CD14-positive monocyte (primary cell): ENCODE results near the gene CCDC69. TPM values are rescaled to one million over a fixed set of nuclear protein-coding genes. Genes with fewer than 3 reads are reported as not detected.

Source experiments
- DNase-seq, 3 donors: peaks; one replicate each; pipeline ENCODE4 v3.0.0-alpha.2; 2011 to 2022
- H2AFZ ChIP-seq: 2 replicates; pipeline ENCODE4 v1.6.0; 2012; ENCODE audit warnings: mild to moderate bottlenecking, low read depth, low read length, inconsistent platforms; ENCODE audit not compliant: insufficient read depth, poor library complexity, severe bottlenecking
- H3K27ac ChIP-seq, 2 donors: 1 replicate in 1 of 2; 2 replicates in 1 of 2; pipeline ENCODE4 v1.5.1; 2012 to 2013; ENCODE audit warnings: low read length in 2 of 2, control low read depth in 1 of 2, inconsistent platforms in 1 of 2, low read depth in 1 of 2, mild to moderate bottlenecking in 1 of 2
- H3K27me3 ChIP-seq, 2 donors: one replicate each; pipeline versions ENCODE4 v1.6.0 to v1.6.1; 2011 to 2013; ENCODE audit warnings: low read length in 2 of 2; ENCODE audit not compliant: control insufficient read depth in 2 of 2, insufficient read depth in 2 of 2
- H3K36me3 ChIP-seq, 2 donors: replicated peaks in 1 of 2; 1 replicate in 1 of 2; 2 replicates in 1 of 2; pipeline versions ENCODE4 v1.5.1 to v1.6.1; 2012 to 2013; ENCODE audit warnings: low read length in 2 of 2, control low read depth in 1 of 2, inconsistent platforms in 1 of 2, mild to moderate bottlenecking in 1 of 2; ENCODE audit not compliant: insufficient read depth in 2 of 2, control insufficient read depth in 1 of 2
- H3K4me1 ChIP-seq, 2 donors: 1 replicate in 1 of 2; 2 replicates in 1 of 2; pipeline versions ENCODE4 v1.5.1 to v1.6.1; 2012 to 2013; ENCODE audit warnings: low read length in 2 of 2, control low read depth in 1 of 2, inconsistent platforms in 1 of 2, mild to moderate bottlenecking in 1 of 2, moderate library complexity in 1 of 2; ENCODE audit not compliant: insufficient read depth in 2 of 2, control insufficient read depth in 1 of 2
- H3K4me2 ChIP-seq: replicated peaks from 2 replicates; pipeline ENCODE3; 2012; ENCODE audit warnings: low read length, moderate library complexity, mild to moderate bottlenecking; ENCODE audit not compliant: poor library complexity, severe bottlenecking; ENCODE audit errors: extremely low read depth
- H3K4me3 ChIP-seq, 3 experiments: fragments of 200-600 bp in 1 of 3; sonication (generic) in 1 of 3; replicated peaks in 1 of 3; 1 replicate in 2 of 3; 2 replicates in 1 of 3; pipeline ENCODE4 v1.5.1; 2011 to 2013; ENCODE audit warnings: low read length in 3 of 3, mild to moderate bottlenecking in 3 of 3, control low read depth in 2 of 3, low read depth in 2 of 3, inconsistent platforms in 1 of 3, moderate library complexity in 1 of 3
- H3K79me2 ChIP-seq: 2 replicates; pipeline ENCODE4 v1.6.0; 2012; ENCODE audit warnings: mild to moderate bottlenecking, control low read depth, inconsistent platforms, low read length, moderate library complexity; ENCODE audit not compliant: insufficient read depth
- H3K9ac ChIP-seq: 2 replicates; pipeline ENCODE4 v1.6.0; 2017; ENCODE audit warnings: low read length, mild to moderate bottlenecking; ENCODE audit not compliant: insufficient read depth, poor library complexity, severe bottlenecking
- H3K9me3 ChIP-seq, 2 donors: replicated peaks in 1 of 2; 1 replicate in 1 of 2; 2 replicates in 1 of 2; pipeline versions ENCODE4 v1.5.1 to v1.6.1; 2012 to 2013; ENCODE audit warnings: low read length in 2 of 2, control low read depth in 1 of 2; ENCODE audit not compliant: control insufficient read depth in 1 of 2, insufficient read depth in 1 of 2
- H4K20me1 ChIP-seq: 2 replicates; pipeline ENCODE4 v1.6.0; 2012; ENCODE audit warnings: mild to moderate bottlenecking, low read length, control low read depth, moderate library complexity; ENCODE audit not compliant: insufficient read depth
- H3K27ac Mint-ChIP-seq, 7 donors: one replicate each; pipeline ENCODE4 v1.8.0; 2020; ENCODE audit warnings: mild to moderate bottlenecking in 7 of 7, mixed read lengths in 7 of 7, moderate library complexity in 6 of 7, inconsistent platforms in 2 of 7
- H3K27me3 Mint-ChIP-seq, 3 donors: one replicate each; pipeline ENCODE4 v1.8.0; 2021 to 2022; ENCODE audit warnings: low read depth in 3 of 3, mild to moderate bottlenecking in 3 of 3, mixed read lengths in 3 of 3, moderate library complexity in 3 of 3, inconsistent platforms in 1 of 3
- H3K36me3 Mint-ChIP-seq, 2 donors: one replicate each; pipeline ENCODE4 v1.8.0; 2020; ENCODE audit warnings: mixed read lengths in 2 of 2, inconsistent platforms in 1 of 2, mild to moderate bottlenecking in 1 of 2
- H3K4me1 Mint-ChIP-seq: one replicate; pipeline ENCODE4 v1.8.0; 2020; ENCODE audit warnings: mild to moderate bottlenecking, mixed read lengths
- H3K4me3 Mint-ChIP-seq, 2 donors: one replicate each; pipeline ENCODE4 v1.8.0; 2020; ENCODE audit warnings: mild to moderate bottlenecking in 2 of 2, mixed read lengths in 2 of 2, moderate library complexity in 1 of 2
- H3K9me3 Mint-ChIP-seq, 7 donors: one replicate each; pipeline ENCODE4 v1.8.0; 2020 to 2022; ENCODE audit warnings: mixed read lengths in 7 of 7, mild to moderate bottlenecking in 6 of 7, moderate library complexity in 6 of 7, inconsistent platforms in 2 of 7
- CTCF ChIP-seq: fragments of 200-600 bp; IDR thresholded peaks from one replicate; pipeline ENCODE4 v1.8.0; 2022; ENCODE audit warnings: antibody characterized with exemption, mild to moderate bottlenecking
- WGBS: methylation state at CpG from one replicate; pipeline ENCODE4 v1.1.5; 2013; ENCODE audit warnings: missing lambda C conversion rate; ENCODE audit not compliant: insufficient coverage; 5-methylcytosine and 5-hydroxymethylcytosine counted together
- intact Hi-C, 2 donors: fragments of 100-400 bp; cut with micrococcal nuclease; formaldehyde crosslinking; loops; one replicate each; pipeline versions ENCODE4 v1.15.0 to v1.15.1; 2023
- polyA plus RNA-seq, 3 donors: library from polyadenylated mRNA; depleted of rRNA in 1 of 3; unstranded in 2 of 3; stranded (reverse) in 1 of 3; fragments of 300-500 nt in 2 of 3; fragments of >200 nt in 1 of 3; fragmentation: Illumina TruSeq in 2 of 3; gene quantifications; 1 replicate in 2 of 3; 2 replicates in 1 of 3; pipeline ENCODE4 v1.2.3, GENCODE V29; 2012 to 2021

The CCDC69 gene
- polyA plus RNA-seq, 3 donors: 68.4 to 176 (median 84.1) TPM

GRCh38 chr5:151264113-151264512, 40.2 kb upstream of the CCDC69 start:
- intact Hi-C loops: no loop called here
- Histone ChIP-seq H3K9ac (no peak overlapping the region), H3K4me3 (no peak overlapping the region), H4K20me1 (peaks cover 52% of the 10 kb centered on the region), H2AFZ (no peak overlapping the region), H3K9me3 (no peaks in the 10 kb centered on the region), H3K27ac (peak overlapping the region in 1 of 2 donors; percentile 74), H3K36me3 (peaks cover 58 to 85% of the 10 kb centered on the region in 2 donors), H3K4me1 (peaks cover 22 to 23% of the 10 kb centered on the region in 2 donors), H3K27me3 (no peaks in the 10 kb centered on the region), H3K4me2 (peak overlapping the region; percentile 5), H3K79me2 (peaks cover 38% of the 10 kb centered on the region)
- no peak overlapping the region for H3K4me3 Mint-ChIP-seq
- peak; percentile 55 to 83 (median 65) for DNase-seq
- WGBS: 40% methylated on average over 1 of the region's 1 CpG
- peaks cover 24% of the 10 kb centered on the region for H3K4me1 Mint-ChIP-seq
- H3K36me3 Mint-ChIP-seq: peaks cover 36 to 44% of the 10 kb centered on the region in 2 donors
- TF ChIP-seq CTCF: no peak
- peaks cover under 1 to 3% (median 1%) of the 10 kb centered on the region in 3 donors for H3K27me3 Mint-ChIP-seq
- H3K9me3 Mint-ChIP-seq: no peaks in the 10 kb centered on the region
- peak overlapping the region; percentile 74 to 95 (median 90) for H3K27ac Mint-ChIP-seq

GRCh38 chr5:151262532-151262931, 38.6 kb upstream of the CCDC69 start:
- peaks cover 41 to 52% of the 10 kb centered on the region in 2 donors for H3K36me3 Mint-ChIP-seq
- 100% methylated on average over 3 of the region's 3 CpGs for WGBS
- Histone ChIP-seq H3K9me3 (no peaks in the 10 kb centered on the region), H3K79me2 (peaks cover 51% of the 10 kb centered on the region), H3K9ac (no peak overlapping the region), H3K4me2 (no peak overlapping the region), H3K4me1 (peaks cover 38 to 39% of the 10 kb centered on the region in 2 donors), H3K36me3 (peaks cover 43 to 69% of the 10 kb centered on the region in 2 donors), H3K27me3 (no peaks in the 10 kb centered on the region), H3K27ac (no peak overlapping the region), H3K4me3 (no peak overlapping the region), H4K20me1 (peaks cover 68% of the 10 kb centered on the region), H2AFZ (no peak overlapping the region)
- intact Hi-C loops: no loop called here
- peak overlapping the region in 1 of 7 donors; percentile 54 for H3K27ac Mint-ChIP-seq
- TF ChIP-seq CTCF: no peak
- no peak for DNase-seq
- H3K4me3 Mint-ChIP-seq: no peak overlapping the region
- H3K4me1 Mint-ChIP-seq: peaks cover 40% of the 10 kb centered on the region
- no peaks in the 10 kb centered on the region for H3K9me3 Mint-ChIP-seq
- H3K27me3 Mint-ChIP-seq: peaks cover 0 to 3% (median 2%) of the 10 kb centered on the region in 3 donors
